ENCODE data around the gene NHP2.

DNA sequence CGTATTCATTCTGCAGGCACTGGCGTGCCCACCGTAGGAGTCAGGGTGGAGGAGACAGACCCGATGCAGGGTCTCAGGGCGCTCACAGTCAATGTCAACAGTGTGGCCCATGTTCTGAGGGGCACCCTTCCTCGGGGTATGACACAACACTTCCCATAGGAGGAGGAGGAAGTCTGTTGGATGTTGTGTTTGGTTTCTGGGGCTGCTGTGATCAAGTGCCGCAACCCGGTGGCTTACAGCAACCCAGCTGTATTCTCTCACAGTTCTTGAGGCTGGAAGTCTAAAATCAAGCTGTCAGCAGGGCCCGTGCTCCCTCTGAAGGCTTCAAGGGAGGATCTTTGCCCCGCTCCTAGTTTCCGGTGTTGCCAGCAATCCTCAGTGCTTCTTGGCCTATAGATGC is 45.0 kb upstream of the NHP2 start:
- TF ChIP-seq, protein P1, sequence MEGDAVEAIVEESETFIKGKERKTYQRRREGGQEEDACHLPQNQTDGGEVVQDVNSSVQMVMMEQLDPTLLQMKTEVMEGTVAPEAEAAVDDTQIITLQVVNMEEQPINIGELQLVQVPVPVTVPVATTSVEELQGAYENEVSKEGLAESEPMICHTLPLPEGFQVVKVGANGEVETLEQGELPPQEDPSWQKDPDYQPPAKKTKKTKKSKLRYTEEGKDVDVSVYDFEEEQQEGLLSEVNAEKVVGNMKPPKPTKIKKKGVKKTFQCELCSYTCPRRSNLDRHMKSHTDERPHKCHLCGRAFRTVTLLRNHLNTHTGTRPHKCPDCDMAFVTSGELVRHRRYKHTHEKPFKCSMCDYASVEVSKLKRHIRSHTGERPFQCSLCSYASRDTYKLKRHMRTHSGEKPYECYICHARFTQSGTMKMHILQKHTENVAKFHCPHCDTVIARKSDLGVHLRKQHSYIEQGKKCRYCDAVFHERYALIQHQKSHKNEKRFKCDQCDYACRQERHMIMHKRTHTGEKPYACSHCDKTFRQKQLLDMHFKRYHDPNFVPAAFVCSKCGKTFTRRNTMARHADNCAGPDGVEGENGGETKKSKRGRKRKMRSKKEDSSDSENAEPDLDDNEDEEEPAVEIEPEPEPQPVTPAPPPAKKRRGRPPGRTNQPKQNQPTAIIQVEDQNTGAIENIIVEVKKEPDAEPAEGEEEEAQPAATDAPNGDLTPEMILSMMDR (IDR thresholded peaks at IDR 0.05; ENCODE audit: borderline replicate concordance, extremely low read depth, low read length, poor library complexity, severe bottlenecking): no peak
- TF ChIP-seq EZH2 (IDR thresholded peaks at IDR 0.05; ENCODE audit: borderline replicate concordance, low read depth, low read length, severe bottlenecking): no peak

All from DND-41 (cell line).